ENCODE results near the gene SNX27.

DNA sequence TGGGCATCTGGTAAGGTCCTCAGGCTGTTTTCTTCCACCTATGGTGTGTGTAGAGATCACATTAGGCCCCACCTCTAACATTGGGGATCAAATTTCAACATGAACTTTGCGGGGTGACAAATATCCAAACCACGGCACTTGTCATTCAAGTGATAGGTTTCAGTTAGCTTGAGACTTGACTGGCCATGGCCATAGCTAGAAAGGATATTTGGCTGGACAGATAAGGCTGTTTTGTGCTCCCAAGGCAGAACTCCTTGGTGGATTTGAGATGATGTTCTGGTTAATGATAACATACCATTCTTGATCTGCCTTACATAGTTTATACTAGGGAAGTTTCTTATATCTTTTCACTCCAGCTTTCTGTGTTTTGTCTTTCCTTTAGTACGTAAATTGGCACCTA, 56.2 kb downstream of the SNX27 start:
- TF ChIP-seq, protein P1, sequence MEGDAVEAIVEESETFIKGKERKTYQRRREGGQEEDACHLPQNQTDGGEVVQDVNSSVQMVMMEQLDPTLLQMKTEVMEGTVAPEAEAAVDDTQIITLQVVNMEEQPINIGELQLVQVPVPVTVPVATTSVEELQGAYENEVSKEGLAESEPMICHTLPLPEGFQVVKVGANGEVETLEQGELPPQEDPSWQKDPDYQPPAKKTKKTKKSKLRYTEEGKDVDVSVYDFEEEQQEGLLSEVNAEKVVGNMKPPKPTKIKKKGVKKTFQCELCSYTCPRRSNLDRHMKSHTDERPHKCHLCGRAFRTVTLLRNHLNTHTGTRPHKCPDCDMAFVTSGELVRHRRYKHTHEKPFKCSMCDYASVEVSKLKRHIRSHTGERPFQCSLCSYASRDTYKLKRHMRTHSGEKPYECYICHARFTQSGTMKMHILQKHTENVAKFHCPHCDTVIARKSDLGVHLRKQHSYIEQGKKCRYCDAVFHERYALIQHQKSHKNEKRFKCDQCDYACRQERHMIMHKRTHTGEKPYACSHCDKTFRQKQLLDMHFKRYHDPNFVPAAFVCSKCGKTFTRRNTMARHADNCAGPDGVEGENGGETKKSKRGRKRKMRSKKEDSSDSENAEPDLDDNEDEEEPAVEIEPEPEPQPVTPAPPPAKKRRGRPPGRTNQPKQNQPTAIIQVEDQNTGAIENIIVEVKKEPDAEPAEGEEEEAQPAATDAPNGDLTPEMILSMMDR (IDR thresholded peaks at IDR 0.05) = no peak
- TF ChIP-seq POLR2A (IDR thresholded peaks at IDR 0.05) = no peak

All from testis (tissue), 2 donors.